PFSK-1 (cell line): Measurements from ENCODE around the gene APP.

Experiments
- FOXP2 ChIP-seq: optimal IDR thresholded peaks from 2 replicates; pipeline ENCODE3; 2011; ENCODE audit warnings: borderline replicate concordance, control low read depth, inconsistent platforms; ENCODE audit not compliant: insufficient read depth; ENCODE audit errors: extremely low read length, extremely low read depth
- POLR2AphosphoS5 ChIP-seq: IDR thresholded peaks from 2 replicates; pipeline ENCODE4 v1.6.1; 2012; ENCODE audit warnings: low read depth, mild to moderate bottlenecking, control low read depth, low read length, moderate library complexity
- REST ChIP-seq, 2 experiments: IDR thresholded peaks; 2 replicates each; pipeline versions ENCODE4 v1.6.1 to v1.8.0; 2011 to 2012; ENCODE audit warnings: low read depth in 2 of 2, low read length in 2 of 2, control low read depth in 1 of 2, inconsistent platforms in 1 of 2, mild to moderate bottlenecking in 1 of 2, moderate library complexity in 1 of 2; ENCODE audit not compliant: insufficient read depth in 1 of 2
- SIN3A ChIP-seq: IDR thresholded peaks from 2 replicates; pipeline ENCODE4 v1.6.1; 2012; ENCODE audit warnings: mild to moderate bottlenecking, low read length, moderate library complexity, borderline replicate concordance; ENCODE audit not compliant: insufficient read depth
- TAF1 ChIP-seq: IDR thresholded peaks from 2 replicates; pipeline ENCODE4 v1.6.1; 2012; ENCODE audit warnings: low read length, control low read depth, borderline replicate concordance; ENCODE audit not compliant: insufficient read depth

- TF ChIP-seq POLR2AphosphoS5 (no peak), REST (IDR thresholded peaks at IDR 0.05; ENCODE audit: insufficient read depth in 1 of 2, low read depth in 2 of 2, low read length in 2 of 2) (no peak), SIN3A (no peak), TAF1 (no peak), FOXP2 (no peak)
Measured at GRCh38 chr21:26119906-26120305, 50.7 kb downstream of the APP start.
